HepG2 (cell line): ENCODE measurements around the gene SLC2A10. TPM values are rescaled to one million over a fixed set of nuclear protein-coding genes. Genes with fewer than 3 reads are reported as not detected.

Experiments used
- BHLHE40 ChIP-seq: IDR thresholded peaks from 2 replicates; pipeline ENCODE4 v1.6.1; 2011; ENCODE audit warnings: low read length, improper control_type of control experiment
- FIP1L1 ChIP-seq: fragments of 200-400 bp; formaldehyde crosslinking; IDR thresholded peaks from 2 replicates; pipeline ENCODE4 v1.6.1; 2018; ENCODE audit warnings: low read depth, mild to moderate bottlenecking, low read length, moderate library complexity, borderline replicate concordance; ENCODE audit not compliant: insufficient read depth
- FOXO1 ChIP-seq: sonication (generic); formaldehyde crosslinking; IDR thresholded peaks from 2 replicates; pipeline ENCODE4 v1.4.0; 2020; ENCODE audit warnings: missing genetic modification reagents
- MXD3 ChIP-seq: IDR thresholded peaks from 2 replicates; pipeline ENCODE4 v1.6.1; 2016; ENCODE audit warnings: mild to moderate bottlenecking, missing biosample characterization, missing genetic modification reagents
- PCBP2 ChIP-seq: fragments of 200-400 bp; formaldehyde crosslinking; optimal IDR thresholded peaks from 2 replicates; pipeline ENCODE3; 2018; ENCODE audit warnings: low read length, low read depth; ENCODE audit not compliant: poor library complexity, severe bottlenecking
- POLR2AphosphoS5 ChIP-seq: IDR thresholded peaks from 2 replicates; pipeline ENCODE4 v1.6.1; 2012; ENCODE audit warnings: low read depth, low read length
- PRDM4 ChIP-seq: sonication (generic); formaldehyde crosslinking; IDR thresholded peaks from 2 replicates; pipeline ENCODE4 v1.9.0; 2021; ENCODE audit warnings: missing genetic modification reagents, borderline replicate concordance
- RAD21 ChIP-seq: fragments of 450-650 bp; formaldehyde crosslinking; IDR thresholded peaks from 2 replicates; pipeline ENCODE4 v1.5.0; 2020; ENCODE audit warnings: mild to moderate bottlenecking
- SMARCE1 ChIP-seq: fragments of 450-650 bp; IDR thresholded peaks from 2 replicates; pipeline ENCODE4 v1.6.1; 2017; ENCODE audit warnings: borderline replicate concordance
- XRCC5 ChIP-seq: fragments of 200-400 bp; formaldehyde crosslinking; optimal IDR thresholded peaks from 2 replicates; pipeline ENCODE3; 2017; ENCODE audit warnings: mild to moderate bottlenecking, low read length
- ZNF296 ChIP-seq: sonication (generic); formaldehyde crosslinking; conservative IDR thresholded peaks from 2 replicates; pipeline ENCODE4 v1.5.0; 2020; ENCODE audit warnings: mild to moderate bottlenecking, missing genetic modification reagents
- ZNF646 ChIP-seq: sonication (generic); formaldehyde crosslinking; IDR thresholded peaks from 2 replicates; pipeline ENCODE4 v1.9.0; 2021; ENCODE audit warnings: mild to moderate bottlenecking, missing genetic modification reagents
- ZNF790 ChIP-seq: sonication (generic); formaldehyde crosslinking; IDR thresholded peaks from 2 replicates; pipeline ENCODE4 v1.8.0; 2022; ENCODE audit warnings: missing genetic modification reagents, mild to moderate bottlenecking, borderline replicate concordance
- ZNF891 ChIP-seq: sonication (generic); formaldehyde crosslinking; IDR thresholded peaks from 2 replicates; pipeline ENCODE4 v1.5.0; 2020; ENCODE audit warnings: mild to moderate bottlenecking, missing genetic modification reagents
- polyA plus RNA-seq, 8 experiments: library from polyadenylated mRNA; depleted of rRNA in 3 of 8; stranded (reverse) in 7 of 8; unstranded in 1 of 8; fragments of >200 nt; fragmentation: Illumina TruSeq in 4 of 8; extraction: Trizol in 4 of 8; gene quantifications; 2 replicates each; pipeline versions ENCODE4 v1.2.1 to v1.2.3, GENCODE V29; 2011 to 2016; ENCODE audit warnings: low read depth in 4 of 8, missing spikeins in 1 of 8, mixed read lengths in 1 of 8; ENCODE audit not compliant: insufficient read depth in 1 of 8
- total RNA-seq, 5 experiments: library from RNA; depleted of rRNA; stranded (reverse); fragments of >200 nt; fragmentation: Illumina TruSeq; extraction: Trizol; gene quantifications; 2 replicates each; pipeline ENCODE4 v1.2.3, GENCODE V29; 2016; ENCODE audit warnings: low read depth in 1 of 5
- TF ChIP-seq, protein P1 (sequence below): IDR thresholded peaks from 2 replicates; pipeline ENCODE4 v1.6.1; 2018; ENCODE audit warnings: missing genetic modification reagents
- TF ChIP-seq, protein P2 (sequence below): IDR thresholded peaks from 2 replicates; pipeline ENCODE4 v1.6.1; 2016; ENCODE audit warnings: control low read depth
- TF ChIP-seq, protein P3 (sequence below): sonication (generic); formaldehyde crosslinking; IDR thresholded peaks from 2 replicates; pipeline ENCODE4 v1.4.0; 2020; ENCODE audit warnings: mild to moderate bottlenecking, missing genetic modification reagents, borderline replicate concordance

Gene SLC2A10
- total and polyA plus RNA-seq, 2 of the 13 experiments (the other 11 are each of a cell fraction or from before 2014, with no cell fraction given): 16.0 to 18.4 TPM

DNA sequence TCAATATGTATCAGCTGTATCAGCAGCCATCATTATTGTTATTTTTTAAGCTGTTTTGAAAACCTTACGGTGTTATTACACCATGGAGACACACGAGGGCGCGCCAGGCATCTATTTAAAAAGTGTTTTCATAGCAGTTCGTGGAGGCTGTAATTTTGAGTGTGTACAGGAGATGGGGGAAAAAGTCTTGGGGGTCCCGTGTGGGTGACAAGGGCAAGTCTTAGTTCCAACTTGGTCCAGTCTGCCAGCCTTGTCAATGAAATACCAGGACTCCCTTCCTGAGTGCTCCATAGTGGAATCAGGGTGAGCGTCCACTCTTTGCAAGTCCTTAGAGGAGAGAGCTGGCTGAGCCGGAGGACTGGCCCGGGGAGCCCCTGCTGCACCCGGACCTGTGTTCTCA, 43.3 kb downstream of the SLC2A10 start (continued):
- TF ChIP-seq, protein P1, sequence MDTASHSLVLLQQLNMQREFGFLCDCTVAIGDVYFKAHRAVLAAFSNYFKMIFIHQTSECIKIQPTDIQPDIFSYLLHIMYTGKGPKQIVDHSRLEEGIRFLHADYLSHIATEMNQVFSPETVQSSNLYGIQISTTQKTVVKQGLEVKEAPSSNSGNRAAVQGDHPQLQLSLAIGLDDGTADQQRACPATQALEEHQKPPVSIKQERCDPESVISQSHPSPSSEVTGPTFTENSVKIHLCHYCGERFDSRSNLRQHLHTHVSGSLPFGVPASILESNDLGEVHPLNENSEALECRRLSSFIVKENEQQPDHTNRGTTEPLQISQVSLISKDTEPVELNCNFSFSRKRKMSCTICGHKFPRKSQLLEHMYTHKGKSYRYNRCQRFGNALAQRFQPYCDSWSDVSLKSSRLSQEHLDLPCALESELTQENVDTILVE (CRISPR knock-in tag): no peak
- TF ChIP-seq ZNF646 (CRISPR knock-in tag) (no peak), XRCC5 (peak; percentile 69), MXD3 (CRISPR knock-in tag) (no peak), FIP1L1 (no peak), ZNF891 (CRISPR knock-in tag) (no peak), BHLHE40 (0 out of 2 replicates have a peak, but pooled peaks have one; percentile 26), SMARCE1 (no peak), ZNF790 (CRISPR knock-in tag) (no peak), PRDM4 (no peak), ZNF296 (CRISPR knock-in tag) (no peak), FOXO1 (CRISPR knock-in tag) (no peak), RAD21 (CRISPR knock-in tag) (peak; percentile 73; the same call in 1 of the 2 replicates), PCBP2 (no peak), POLR2AphosphoS5 (no peak)
- TF ChIP-seq, protein P2, sequence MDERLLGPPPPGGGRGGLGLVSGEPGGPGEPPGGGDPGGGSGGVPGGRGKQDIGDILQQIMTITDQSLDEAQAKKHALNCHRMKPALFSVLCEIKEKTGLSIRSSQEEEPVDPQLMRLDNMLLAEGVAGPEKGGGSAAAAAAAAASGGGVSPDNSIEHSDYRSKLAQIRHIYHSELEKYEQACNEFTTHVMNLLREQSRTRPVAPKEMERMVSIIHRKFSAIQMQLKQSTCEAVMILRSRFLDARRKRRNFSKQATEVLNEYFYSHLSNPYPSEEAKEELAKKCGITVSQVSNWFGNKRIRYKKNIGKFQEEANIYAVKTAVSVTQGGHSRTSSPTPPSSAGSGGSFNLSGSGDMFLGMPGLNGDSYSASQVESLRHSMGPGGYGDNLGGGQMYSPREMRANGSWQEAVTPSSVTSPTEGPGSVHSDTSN: no peak
- TF ChIP-seq, protein P3, sequence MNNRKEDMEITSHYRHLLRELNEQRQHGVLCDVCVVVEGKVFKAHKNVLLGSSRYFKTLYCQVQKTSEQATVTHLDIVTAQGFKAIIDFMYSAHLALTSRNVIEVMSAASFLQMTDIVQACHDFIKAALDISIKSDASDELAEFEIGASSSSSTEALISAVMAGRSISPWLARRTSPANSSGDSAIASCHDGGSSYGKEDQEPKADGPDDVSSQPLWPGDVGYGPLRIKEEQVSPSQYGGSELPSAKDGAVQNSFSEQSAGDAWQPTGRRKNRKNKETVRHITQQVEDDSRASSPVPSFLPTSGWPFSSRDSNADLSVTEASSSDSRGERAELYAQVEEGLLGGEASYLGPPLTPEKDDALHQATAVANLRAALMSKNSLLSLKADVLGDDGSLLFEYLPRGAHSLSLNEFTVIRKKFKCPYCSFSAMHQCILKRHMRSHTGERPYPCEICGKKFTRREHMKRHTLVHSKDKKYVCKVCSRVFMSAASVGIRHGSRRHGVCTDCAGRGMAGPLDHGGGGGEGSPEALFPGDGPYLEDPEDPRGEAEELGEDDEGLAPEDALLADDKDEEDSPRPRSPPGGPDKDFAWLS (CRISPR knock-in tag): no peak
